Measurements from ENCODE around the gene GPR132.

The GPR132 gene

GRCh38 chr14:105021656-105022275 is 43.5 kb downstream of the GPR132 start:
- DNase-seq (ENCODE audit: low read depth, low spot score): no peak

GRCh38 chr14:105020815-105021655 is 44.2 kb downstream of the GPR132 start, which contains the start of gene CDCA4:
Gene CDCA4, minus strand, starts transcription at chr14:105021083. Its CDS starts 9,154 bp downstream, at chr14:105011929.
- DNase-seq (ENCODE audit: low read depth, low spot score): peak; percentile 91

- peak; percentile 28 for DNase-seq (ENCODE audit: low read depth, low spot score)
These were observed 45.1 kb downstream of the GPR132 start for GRCh38 chr14:105019861-105020814.

- no peak for DNase-seq (ENCODE audit: low read depth, low spot score)
These were observed 46.8 kb downstream of the GPR132 start for GRCh38 chr14:105018414-105018813.

- DNase-seq (ENCODE audit: low read depth, low spot score): no peak
These were observed 49.3 kb downstream of the GPR132 start for GRCh38 chr14:105015905-105016304.

GRCh38 chr14:105015242-105015641 is 50.0 kb downstream of the GPR132 start:
- DNase-seq (ENCODE audit: low read depth, low spot score): no peak

GRCh38 chr14:105014631-105015030 is 50.6 kb downstream of the GPR132 start:
- DNase-seq (ENCODE audit: low read depth, low spot score): no peak

GRCh38 chr14:105014032-105014431 is 51.2 kb downstream of the GPR132 start:
- no peak for DNase-seq (ENCODE audit: low read depth, low spot score)

GRCh38 chr14:105013150-105013785 is 52.0 kb downstream of the GPR132 start:
- no peak for DNase-seq (ENCODE audit: low read depth, low spot score)

- DNase-seq (ENCODE audit: low read depth, low spot score): no peak
These were observed 52.9 kb downstream of the GPR132 start for GRCh38 chr14:105012171-105012985.

- no peak for DNase-seq (ENCODE audit: low read depth, low spot score)
These were observed 53.8 kb downstream of the GPR132 start for GRCh38 chr14:105011312-105011990.

- no peak for DNase-seq (ENCODE audit: low read depth, low spot score)
These were observed 54.3 kb downstream of the GPR132 start for GRCh38 chr14:105010891-105011291.

GRCh38 chr14:105010106-105010505 is 55.1 kb downstream of the GPR132 start:
- no peak for DNase-seq (ENCODE audit: low read depth, low spot score)

- DNase-seq (ENCODE audit: low read depth, low spot score): no peak
These were observed 57.5 kb downstream of the GPR132 start for GRCh38 chr14:105007593-105008264.

GRCh38 chr14:105006831-105007592 is 58.2 kb downstream of the GPR132 start:
- no peak for DNase-seq (ENCODE audit: low read depth, low spot score)

- no peak for DNase-seq (ENCODE audit: low read depth, low spot score)
These were observed 59.0 kb downstream of the GPR132 start for GRCh38 chr14:105005929-105006830.

- no peak for DNase-seq (ENCODE audit: low read depth, low spot score)
These were observed 59.8 kb downstream of the GPR132 start for GRCh38 chr14:105005329-105005928.
